ENCODE measurements around the gene AKR1C2.
"Not testable (repeated sequence)": the region's sequence is repeated elsewhere in the genome, so short reads cannot be mapped to it uniquely, and the experiment has no call there.

Gene AKR1C2

DNA sequence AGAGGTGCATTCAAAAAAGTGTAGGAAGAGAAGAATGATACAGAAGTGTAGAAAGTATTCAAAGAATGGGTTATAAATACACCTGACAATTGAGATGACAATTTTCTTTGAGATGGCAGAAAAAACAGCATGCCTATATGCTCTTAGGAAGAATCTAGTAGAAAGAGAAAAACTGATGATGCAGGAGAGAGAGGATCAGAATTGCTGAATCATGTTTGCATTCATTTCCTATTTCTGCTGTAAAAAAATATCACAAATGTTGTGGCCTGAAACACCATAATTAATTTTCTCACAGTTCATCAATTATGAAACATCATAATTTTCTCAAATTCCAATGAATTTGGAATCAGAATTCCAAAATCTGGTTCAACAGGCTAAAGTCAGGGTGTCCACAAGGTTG, 50.3 kb downstream of the AKR1C2 start:
- DNase-seq (ENCODE audit: low read depth): no peak
- in situ Hi-C loops (cut with HindIII; ENCODE audit: low sequenced_read_pairs): no loop called here
- TF ChIP-seq, protein P1, sequence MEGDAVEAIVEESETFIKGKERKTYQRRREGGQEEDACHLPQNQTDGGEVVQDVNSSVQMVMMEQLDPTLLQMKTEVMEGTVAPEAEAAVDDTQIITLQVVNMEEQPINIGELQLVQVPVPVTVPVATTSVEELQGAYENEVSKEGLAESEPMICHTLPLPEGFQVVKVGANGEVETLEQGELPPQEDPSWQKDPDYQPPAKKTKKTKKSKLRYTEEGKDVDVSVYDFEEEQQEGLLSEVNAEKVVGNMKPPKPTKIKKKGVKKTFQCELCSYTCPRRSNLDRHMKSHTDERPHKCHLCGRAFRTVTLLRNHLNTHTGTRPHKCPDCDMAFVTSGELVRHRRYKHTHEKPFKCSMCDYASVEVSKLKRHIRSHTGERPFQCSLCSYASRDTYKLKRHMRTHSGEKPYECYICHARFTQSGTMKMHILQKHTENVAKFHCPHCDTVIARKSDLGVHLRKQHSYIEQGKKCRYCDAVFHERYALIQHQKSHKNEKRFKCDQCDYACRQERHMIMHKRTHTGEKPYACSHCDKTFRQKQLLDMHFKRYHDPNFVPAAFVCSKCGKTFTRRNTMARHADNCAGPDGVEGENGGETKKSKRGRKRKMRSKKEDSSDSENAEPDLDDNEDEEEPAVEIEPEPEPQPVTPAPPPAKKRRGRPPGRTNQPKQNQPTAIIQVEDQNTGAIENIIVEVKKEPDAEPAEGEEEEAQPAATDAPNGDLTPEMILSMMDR (IDR thresholded peaks at IDR 0.05; ENCODE audit: low read depth, low read length, missing control alignments): no peak
- no peak overlapping the region for H3K4me3 ChIP-seq (ENCODE audit: low read depth, low read length)

DNA sequence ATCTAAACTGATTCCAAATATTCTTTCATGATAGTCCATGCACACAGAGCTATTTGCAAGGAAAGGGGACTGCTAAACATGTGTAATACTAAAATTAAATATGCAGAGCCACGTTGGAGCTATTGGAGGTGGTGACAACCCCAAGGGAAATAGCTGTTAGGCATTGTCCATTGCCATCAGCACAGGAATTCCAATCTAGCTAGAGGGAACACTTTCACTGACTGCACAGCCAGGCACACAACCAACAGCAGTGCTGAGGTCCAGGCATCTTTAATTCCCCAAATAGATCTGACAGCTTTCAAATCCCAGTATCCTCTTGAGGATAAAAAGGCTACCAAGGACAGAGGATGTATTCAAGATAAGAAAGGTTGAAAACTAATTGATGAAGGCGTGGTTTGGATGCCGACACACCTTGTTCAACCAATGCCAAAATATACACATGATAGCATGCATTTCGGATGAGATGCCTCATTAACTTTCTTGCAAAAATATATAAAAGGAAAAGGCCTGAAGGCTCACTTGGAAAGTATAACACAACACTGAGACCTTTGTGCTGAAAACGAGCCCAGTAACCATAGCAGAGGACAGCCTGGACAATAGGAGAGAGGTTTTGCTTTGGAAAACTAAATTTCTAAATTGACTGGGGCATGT, 52.0 kb downstream of the AKR1C2 start:
- in situ Hi-C loops (cut with HindIII; ENCODE audit: low sequenced_read_pairs): not testable (repeated sequence)

DNA sequence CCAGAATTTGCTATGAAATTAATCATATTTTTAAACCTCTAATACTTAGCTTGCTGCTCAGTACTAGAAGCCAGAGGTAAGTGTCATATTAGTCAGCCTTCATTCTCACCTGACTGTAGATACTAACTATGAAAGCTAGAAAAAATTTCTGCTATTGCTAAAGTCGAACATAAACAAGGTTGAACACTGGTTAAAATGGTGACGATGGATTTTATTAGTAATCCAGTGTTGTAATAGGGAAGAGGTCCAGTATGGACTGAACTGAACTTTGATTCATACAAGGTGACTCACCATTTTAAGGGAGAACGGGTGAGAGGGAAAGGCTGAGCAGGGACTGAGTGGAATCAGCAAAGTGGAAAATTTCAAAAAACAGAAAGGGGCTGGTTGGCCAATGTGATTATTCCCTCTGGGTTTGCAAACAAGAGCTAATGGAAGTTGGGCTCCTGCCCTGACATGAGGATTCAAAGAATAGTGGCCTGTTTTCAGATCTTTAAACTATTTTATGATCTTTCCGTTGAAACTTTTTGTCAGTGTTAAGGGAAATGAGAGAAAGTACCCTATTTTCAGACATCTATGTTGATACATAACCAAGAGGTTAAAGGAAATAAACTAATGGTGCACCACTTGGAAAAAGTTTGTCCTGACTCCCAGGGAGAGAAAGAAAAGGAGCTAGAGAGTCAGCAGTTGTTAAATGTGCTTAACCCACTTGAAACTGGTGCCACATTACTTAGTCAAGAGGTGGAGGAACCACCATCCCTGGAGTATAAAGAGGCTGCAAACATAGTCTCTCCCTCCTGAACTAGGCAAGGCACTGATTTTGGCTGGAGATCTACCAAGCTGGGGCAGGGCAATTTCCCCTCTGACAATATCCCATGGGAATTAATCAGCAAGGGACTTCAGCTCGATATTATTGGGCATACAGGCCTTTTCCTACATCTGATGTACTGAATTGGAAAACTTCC, 55.7 kb downstream of the AKR1C2 start:
- TF ChIP-seq, protein P1 (IDR thresholded peaks at IDR 0.05; ENCODE audit: low read depth, low read length, missing control alignments): no peak
- peak; percentile 66 for DNase-seq (ENCODE audit: low read depth)
- H3K4me3 ChIP-seq (ENCODE audit: low read depth, low read length): no peak overlapping the region
- in situ Hi-C loops (cut with HindIII; ENCODE audit: low sequenced_read_pairs): no loop called here

More for the DNA sequence above, 52.0 kb downstream of the AKR1C2 start:
- H3K4me3 ChIP-seq (ENCODE audit: low read depth, low read length); DNase-seq (ENCODE audit: low read depth): not testable (repeated sequence)

DNA sequence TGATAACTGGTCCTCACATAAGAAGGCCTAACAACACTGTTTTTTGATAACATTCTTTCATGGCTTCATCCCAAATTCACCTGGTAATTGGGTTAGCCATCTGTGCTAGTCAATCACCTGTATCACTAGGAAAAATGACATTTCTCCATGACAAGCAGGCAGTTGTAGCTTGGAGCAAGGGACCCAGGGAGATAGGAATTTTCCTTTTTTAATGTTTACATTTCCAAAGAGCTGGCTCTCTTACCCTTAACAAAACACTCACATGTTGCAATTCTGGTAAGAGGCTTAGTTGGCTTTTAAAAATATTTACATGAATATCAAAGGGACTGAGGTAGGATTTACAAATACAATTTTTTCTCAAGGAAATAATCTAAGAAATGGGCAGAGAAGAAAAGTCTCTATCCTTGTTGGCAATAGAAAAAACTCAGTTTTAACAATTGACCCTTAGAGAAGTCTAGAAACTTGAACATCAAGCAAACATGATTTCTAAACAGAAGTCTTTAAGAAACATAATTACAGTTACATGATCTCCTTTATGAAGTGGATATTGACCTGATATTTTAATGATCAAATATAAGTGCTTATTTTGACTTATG, 56.5 kb downstream of the AKR1C2 start:
- no peak overlapping the region for H3K4me3 ChIP-seq (ENCODE audit: low read depth, low read length)
- TF ChIP-seq, protein P1 (IDR thresholded peaks at IDR 0.05; ENCODE audit: low read depth, low read length, missing control alignments): no peak
- no peak for DNase-seq (ENCODE audit: low read depth)
- in situ Hi-C loops (cut with HindIII; ENCODE audit: low sequenced_read_pairs): no loop called here

DNA sequence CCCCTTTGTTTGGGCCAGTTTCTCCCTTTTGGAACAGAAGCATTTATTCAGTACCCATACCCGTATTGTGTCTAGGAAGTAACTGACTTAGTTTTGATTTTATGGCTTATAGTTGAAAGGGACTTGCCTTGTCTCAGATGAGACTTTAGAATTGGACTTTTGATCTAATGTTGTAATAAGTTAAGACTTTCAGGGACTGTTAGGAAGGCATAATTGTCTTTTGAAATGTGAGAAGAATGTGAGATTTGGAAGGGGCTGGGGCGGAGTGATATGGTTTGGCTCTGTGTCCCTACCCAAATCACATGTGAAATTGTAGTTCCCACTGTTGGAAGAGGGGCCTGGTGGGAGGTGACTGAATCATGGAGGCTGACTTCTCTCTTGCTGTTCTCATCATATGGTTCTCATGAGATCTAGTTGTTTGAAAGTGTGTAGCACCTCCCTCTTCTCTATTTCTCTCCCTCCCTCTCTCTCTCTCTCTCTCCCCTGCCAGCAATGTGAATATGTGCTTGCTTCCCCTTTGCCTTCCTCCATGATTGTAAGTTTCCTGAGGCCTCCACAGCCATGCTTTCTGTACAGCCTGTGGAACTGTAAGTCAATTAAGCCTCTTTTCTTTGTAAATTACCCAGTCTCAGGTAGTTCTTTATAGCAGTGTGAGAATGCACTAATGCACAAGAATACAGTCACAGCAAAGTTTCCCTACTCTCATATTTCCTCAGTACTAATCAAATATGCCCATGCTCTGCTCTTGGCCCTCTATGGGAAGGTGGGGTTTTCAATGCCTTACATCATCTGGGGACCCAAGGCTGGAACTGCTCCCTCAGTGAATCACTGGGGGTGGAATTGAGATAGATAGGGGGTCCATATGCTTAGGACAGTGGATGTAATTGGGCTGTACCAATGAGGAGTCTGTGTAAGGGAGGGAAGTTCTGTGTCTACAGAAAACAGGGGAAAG, 57.6 kb downstream of the AKR1C2 start:
- no peak for DNase-seq (ENCODE audit: low read depth)
- TF ChIP-seq, protein P1 (IDR thresholded peaks at IDR 0.05; ENCODE audit: low read depth, low read length, missing control alignments): no peak
- H3K4me3 ChIP-seq (ENCODE audit: low read depth, low read length): no peak overlapping the region
- in situ Hi-C loops (cut with HindIII; ENCODE audit: low sequenced_read_pairs): no loop called here

DNA sequence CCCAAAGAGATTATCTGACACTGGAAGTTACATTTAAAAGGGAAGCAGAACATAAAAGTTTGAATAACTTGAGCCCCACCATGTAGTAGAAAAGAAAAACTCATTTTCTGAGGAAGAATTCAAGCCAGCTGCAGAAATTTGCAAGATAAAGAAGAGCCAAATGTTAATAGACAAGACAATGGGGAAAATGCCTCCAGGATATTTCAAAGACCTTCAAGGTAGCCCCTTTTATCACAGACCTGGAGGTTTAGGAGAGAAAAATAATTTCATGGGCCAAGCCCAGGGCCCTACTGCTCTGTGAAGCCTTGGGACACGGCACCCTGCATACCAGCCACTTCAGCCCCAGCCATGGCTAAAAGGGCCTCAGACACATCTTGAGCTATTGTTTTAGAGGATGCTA, 58.8 kb downstream of the AKR1C2 start:
- in situ Hi-C loops (cut with HindIII; ENCODE audit: low sequenced_read_pairs): no loop called here
- no peak overlapping the region for H3K4me3 ChIP-seq (ENCODE audit: low read depth, low read length)
- TF ChIP-seq, protein P1 (IDR thresholded peaks at IDR 0.05; ENCODE audit: low read depth, low read length, missing control alignments): no peak
- no peak for DNase-seq (ENCODE audit: low read depth)
